CD4-positive, alpha-beta T cell (primary cell): ENCODE measurements around the gene ATP11A. TPM values are rescaled to one million over a fixed set of nuclear protein-coding genes. Genes with fewer than 3 reads are reported as not detected.

Source experiments
- ATAC-seq: fragments of 200-7000 bp; cut with Tn5 transposase; one replicate; pipeline ENCODE4 v1.10.0; 2022; ENCODE audit warnings: mild to moderate bottlenecking; ENCODE audit not compliant: poor library complexity
- CTCF ChIA-PET: fragments of 350-600 bp; sonication (Branson Sonifier 250); formaldehyde crosslinking; loops from one replicate; lab custom pipeline; 2021; ENCODE audit warnings: antibody characterized with exemption, inconsistent platforms; lab: Charles Lee
- POLR2A ChIA-PET: fragments of 350-600 bp; sonication (Branson Sonifier 250); formaldehyde crosslinking; loops from one replicate; lab custom pipeline; 2021; ENCODE audit warnings: antibody characterized with exemption, inconsistent platforms; lab: Charles Lee
- DNase-seq, 14 experiments: peaks; one replicate each; pipeline ENCODE4 v3.0.0-alpha.2; 2013 to 2020; ENCODE audit warnings: mixed read lengths in 2 of 14
- H3K27ac ChIP-seq, 2 donors: one replicate each; pipeline versions ENCODE4 v1.5.1 to v1.7.0; 2013; ENCODE audit warnings: low read length in 2 of 2, low read depth in 1 of 2, mild to moderate bottlenecking in 1 of 2
- H3K27me3 ChIP-seq, 2 experiments: 1 replicate in 1 of 2; 2 replicates in 1 of 2; pipeline versions ENCODE4 v1.6.1 to v1.7.0; 2013; ENCODE audit warnings: low read length in 2 of 2, control low read depth in 1 of 2, mild to moderate bottlenecking in 1 of 2, moderate library complexity in 1 of 2; ENCODE audit not compliant: insufficient read depth in 2 of 2, control insufficient read depth in 1 of 2
- H3K36me3 ChIP-seq: one replicate; pipeline ENCODE4 v1.6.1; 2013; ENCODE audit warnings: low read length, control low read depth; ENCODE audit not compliant: insufficient read depth
- H3K4me1 ChIP-seq: one replicate; pipeline ENCODE4 v1.6.1; 2013; ENCODE audit warnings: low read length, control low read depth; ENCODE audit not compliant: insufficient read depth
- H3K4me3 ChIP-seq: one replicate; pipeline ENCODE4 v1.5.1; 2013; ENCODE audit warnings: mild to moderate bottlenecking, low read length, moderate library complexity
- H3K9me3 ChIP-seq, 2 experiments: 1 replicate in 1 of 2; 2 replicates in 1 of 2; pipeline versions ENCODE4 v1.6.1 to v1.7.0; 2013; ENCODE audit warnings: low read length in 2 of 2, mild to moderate bottlenecking in 2 of 2, control low read depth in 1 of 2, moderate library complexity in 1 of 2; ENCODE audit not compliant: control insufficient read depth in 1 of 2, insufficient read depth in 1 of 2
- H3K27ac Mint-ChIP-seq: one replicate; pipeline ENCODE4 v1.8.0; 2020; ENCODE audit warnings: mixed read lengths
- H3K27me3 Mint-ChIP-seq: one replicate; pipeline ENCODE4 v1.8.0; 2021; ENCODE audit warnings: mixed read lengths
- H3K36me3 Mint-ChIP-seq: one replicate; pipeline ENCODE4 v1.8.0; 2021; ENCODE audit warnings: low read depth, mixed read lengths
- H3K4me1 Mint-ChIP-seq: one replicate; pipeline ENCODE4 v1.8.0; 2021; ENCODE audit warnings: low read depth, mixed read lengths
- H3K4me3 Mint-ChIP-seq: one replicate; pipeline ENCODE4 v1.8.0; 2020; ENCODE audit warnings: mild to moderate bottlenecking, mixed read lengths
- H3K9me3 Mint-ChIP-seq: one replicate; pipeline ENCODE4 v1.8.0; 2020; ENCODE audit warnings: mixed read lengths
- intact Hi-C, 2 experiments: fragments of 100-400 bp; cut with DNase I in 1 of 2; cut with micrococcal nuclease in 1 of 2; formaldehyde crosslinking; loops; one replicate each; pipeline versions ENCODE4 v1.15.1 to v1.9.0; 2023 to 2025; cut with DNase I, micrococcal nuclease
- total RNA-seq, 174 experiments: library from RNA in 2 of 174; stranded (reverse) in 2 of 174; gene quantifications; one replicate each; pipeline ENCODE4 v1.2.3 and lab custom pipeline; 2021 to 2026
- TF ChIP-seq, protein P1 (sequence below): fragments of 200-600 bp; IDR thresholded peaks from one replicate; pipeline ENCODE4 v1.8.0; 2022; ENCODE audit warnings: antibody characterized with exemption, mild to moderate bottlenecking

Gene ATP11A
- total RNA-seq, 2 experiments from 2014 or later: 56.7 to 66.8 TPM

DNA sequence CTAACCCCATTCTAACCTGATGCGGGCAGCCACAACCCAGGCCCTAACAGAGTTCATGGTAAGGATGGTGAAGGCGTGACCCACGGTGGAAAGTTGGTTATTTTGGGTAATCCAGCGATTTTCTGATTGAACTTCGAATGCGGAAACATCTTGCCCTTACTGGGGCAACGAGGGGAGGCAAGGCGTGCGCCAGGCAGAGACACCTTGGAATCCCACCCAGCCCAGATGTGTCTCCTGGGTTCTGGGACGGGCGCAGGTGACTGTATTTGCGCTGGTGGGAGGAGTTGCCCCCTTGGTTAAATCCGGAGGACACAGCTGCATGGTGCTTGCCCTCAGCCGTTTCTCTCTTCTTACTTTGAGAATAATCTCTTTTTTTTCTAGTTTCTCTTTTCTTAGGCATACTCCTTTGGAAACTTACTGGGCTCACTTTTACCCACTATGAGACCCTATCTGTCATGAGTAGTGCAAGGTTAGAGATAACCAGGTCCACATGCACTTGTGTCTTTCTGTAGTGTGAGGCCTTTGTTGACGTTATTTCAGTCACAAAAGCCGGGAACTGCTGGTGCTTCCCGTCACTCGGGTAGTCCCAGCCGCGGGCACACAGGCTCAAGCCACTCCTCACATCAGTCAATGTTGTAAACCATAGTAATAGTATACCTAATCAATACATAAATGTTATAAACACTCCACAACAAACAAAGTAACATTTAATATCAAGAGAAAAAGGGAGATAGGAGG lies 81.5 kb downstream of the ATP11A start:
- no peaks in the 10 kb centered on the region for H3K9me3 Mint-ChIP-seq
- no peak for ATAC-seq
- Histone ChIP-seq H3K27me3 (no peaks in the 10 kb centered on the region), H3K36me3 (peaks cover 6% of the 10 kb centered on the region), H3K4me1 (peaks cover 31% of the 10 kb centered on the region), H3K9me3 (no peaks in the 10 kb centered on the region), H3K27ac (no peak overlapping the region), H3K4me3 (no peak overlapping the region)
- CTCF ChIA-PET: no interaction called here
- TF ChIP-seq, protein P1, sequence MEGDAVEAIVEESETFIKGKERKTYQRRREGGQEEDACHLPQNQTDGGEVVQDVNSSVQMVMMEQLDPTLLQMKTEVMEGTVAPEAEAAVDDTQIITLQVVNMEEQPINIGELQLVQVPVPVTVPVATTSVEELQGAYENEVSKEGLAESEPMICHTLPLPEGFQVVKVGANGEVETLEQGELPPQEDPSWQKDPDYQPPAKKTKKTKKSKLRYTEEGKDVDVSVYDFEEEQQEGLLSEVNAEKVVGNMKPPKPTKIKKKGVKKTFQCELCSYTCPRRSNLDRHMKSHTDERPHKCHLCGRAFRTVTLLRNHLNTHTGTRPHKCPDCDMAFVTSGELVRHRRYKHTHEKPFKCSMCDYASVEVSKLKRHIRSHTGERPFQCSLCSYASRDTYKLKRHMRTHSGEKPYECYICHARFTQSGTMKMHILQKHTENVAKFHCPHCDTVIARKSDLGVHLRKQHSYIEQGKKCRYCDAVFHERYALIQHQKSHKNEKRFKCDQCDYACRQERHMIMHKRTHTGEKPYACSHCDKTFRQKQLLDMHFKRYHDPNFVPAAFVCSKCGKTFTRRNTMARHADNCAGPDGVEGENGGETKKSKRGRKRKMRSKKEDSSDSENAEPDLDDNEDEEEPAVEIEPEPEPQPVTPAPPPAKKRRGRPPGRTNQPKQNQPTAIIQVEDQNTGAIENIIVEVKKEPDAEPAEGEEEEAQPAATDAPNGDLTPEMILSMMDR: no peak
- H3K36me3 Mint-ChIP-seq: peaks cover 6% of the 10 kb centered on the region
- intact Hi-C loops: no loop called here
- no peak overlapping the region for H3K4me3 Mint-ChIP-seq
- H3K27ac Mint-ChIP-seq: no peak overlapping the region
- DNase-seq: no peak
- POLR2A ChIA-PET: no interaction called here
- H3K27me3 Mint-ChIP-seq: no peaks in the 10 kb centered on the region
- peaks cover 24% of the 10 kb centered on the region for H3K4me1 Mint-ChIP-seq

DNA sequence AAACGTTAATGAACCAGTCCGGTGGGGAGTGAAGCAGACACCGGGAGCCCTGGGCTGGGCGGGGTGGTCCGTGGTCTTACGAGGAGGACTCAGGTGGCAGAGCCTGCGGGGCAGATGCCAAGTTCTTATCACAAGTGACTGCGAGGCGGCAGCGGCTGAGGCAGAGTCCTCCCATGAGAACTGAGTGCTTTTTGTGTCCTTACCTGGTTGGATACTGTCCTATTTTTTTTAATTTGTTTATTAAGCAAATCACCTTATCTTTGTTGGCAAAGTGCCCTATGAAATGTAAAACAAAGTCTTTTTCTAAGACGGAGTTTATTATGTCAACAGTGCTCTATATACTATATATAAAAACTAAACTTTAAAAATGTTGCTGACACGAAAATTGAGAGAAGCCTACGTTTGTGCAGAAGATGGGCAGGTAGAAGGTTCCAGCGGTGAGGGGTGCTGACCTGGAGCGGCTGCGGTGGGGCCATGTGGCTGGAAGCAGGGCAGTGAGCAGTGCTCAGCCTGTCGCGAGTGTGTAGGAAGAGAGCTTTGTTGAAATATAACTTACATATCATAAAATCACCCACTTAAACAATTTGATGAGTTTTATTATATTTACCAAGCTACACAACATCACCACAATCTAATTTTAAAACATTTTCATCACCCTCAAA lies 82.2 kb downstream of the ATP11A start:
- H3K9me3 Mint-ChIP-seq: no peaks in the 10 kb centered on the region
- intact Hi-C loops: no loop called here
- H3K4me1 Mint-ChIP-seq: peaks cover 21% of the 10 kb centered on the region
- ATAC-seq: no peak
- H3K27me3 Mint-ChIP-seq: no peaks in the 10 kb centered on the region
- peaks cover 6% of the 10 kb centered on the region for H3K36me3 ChIP-seq
- H3K27ac Mint-ChIP-seq: no peak overlapping the region
- H3K4me3 ChIP-seq: no peak overlapping the region
- ChIA-PET POLR2A (no interaction called here), CTCF (no interaction called here)
- peaks cover 28% of the 10 kb centered on the region for H3K4me1 ChIP-seq
- DNase-seq: no peak
- H3K27ac ChIP-seq: no peak overlapping the region
- H3K9me3 ChIP-seq: no peaks in the 10 kb centered on the region
- TF ChIP-seq, protein P1: no peak
- H3K4me3 Mint-ChIP-seq: no peak overlapping the region
- no peaks in the 10 kb centered on the region for H3K27me3 ChIP-seq
- H3K36me3 Mint-ChIP-seq: peaks cover 5% of the 10 kb centered on the region

DNA sequence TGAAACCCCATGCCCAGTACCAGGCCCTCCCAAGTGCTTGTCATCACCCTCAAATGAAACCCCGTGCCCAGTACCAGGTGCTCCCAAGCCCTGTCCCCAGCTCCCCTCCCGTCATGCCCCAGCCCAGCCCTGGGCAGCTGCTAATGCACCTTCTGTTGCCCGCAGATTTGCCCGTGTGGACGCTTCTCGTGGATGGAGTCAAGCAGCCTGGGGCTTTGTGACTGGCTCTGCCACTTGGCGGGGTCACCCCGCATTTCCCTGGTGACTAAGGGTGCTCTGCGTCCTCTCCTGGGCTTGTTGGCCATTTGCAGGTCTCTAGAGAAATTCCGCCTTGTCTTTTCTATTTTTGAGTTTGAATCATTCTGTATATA lies 82.7 kb downstream of the ATP11A start:
- ChIA-PET CTCF (no interaction called here), POLR2A (no interaction called here)
- no peaks in the 10 kb centered on the region for H3K27me3 ChIP-seq
- H3K9me3 ChIP-seq: no peaks in the 10 kb centered on the region
- intact Hi-C loops: no loop called here
- TF ChIP-seq, protein P1: no peak
- Mint-ChIP-seq H3K27ac (no peak overlapping the region), H3K9me3 (no peaks in the 10 kb centered on the region), H3K4me1 (peaks cover 19% of the 10 kb centered on the region), H3K36me3 (peaks cover 5% of the 10 kb centered on the region), H3K27me3 (no peaks in the 10 kb centered on the region), H3K4me3 (no peak overlapping the region)
- no peak overlapping the region for H3K4me3 ChIP-seq
- peaks cover 25% of the 10 kb centered on the region for H3K4me1 ChIP-seq
- DNase-seq: no peak
- ATAC-seq: no peak
- no peak overlapping the region for H3K27ac ChIP-seq
- peaks cover 6% of the 10 kb centered on the region for H3K36me3 ChIP-seq
